ENCODE measurements around the gene CLK3. TPM values are rescaled to one million over a fixed set of nuclear protein-coding genes. Genes with fewer than 3 reads are reported as not detected.

The CLK3 gene
- total and polyA plus RNA-seq, 10 of the 15 experiments (the other 5 are each of a cell fraction or from before 2014, with no cell fraction given) = 3.3 to 169 (median 66.2) TPM

- Histone ChIP-seq H4K20me1 (ENCODE audit: control insufficient read depth, insufficient read depth) (no peaks in the 10 kb centered on the region), H2AFZ (ENCODE audit: control insufficient read depth, low read depth, low read length) (no peak overlapping the region), H3K36me3 (ENCODE audit: control insufficient read depth in 2 of 2, insufficient read depth in 2 of 2, low read length in 1 of 2) (peaks cover 2 to 7% of the 10 kb centered on the region in 2 experiments; a peak in 2 of 4 replicates), H3K9ac (ENCODE audit: control insufficient read depth, insufficient read depth, low read length) (no peak overlapping the region), H3K79me2 (ENCODE audit: control insufficient read depth, insufficient read depth, low read length) (peaks cover 4% of the 10 kb centered on the region), H3K4me3 (no peak overlapping the region), H3K9me3 (replicated peaks; ENCODE audit: control insufficient read depth, insufficient read depth, low read length) (no peaks in the 10 kb centered on the region), H3K27ac (ENCODE audit: control insufficient read depth, insufficient read depth) (no peak overlapping the region), H3K27me3 (replicated peaks in 1 of 2; ENCODE audit: control insufficient read depth in 2 of 2, insufficient read depth in 2 of 2, low read length in 1 of 2) (no peaks in the 10 kb centered on the region), H3K4me2 (ENCODE audit: control insufficient read depth, insufficient read depth) (no peak overlapping the region), H3K4me1 (ENCODE audit: control insufficient read depth, insufficient read depth, low read length) (no peaks in the 10 kb centered on the region)
- no peak for TF ChIP-seq RELB (IDR thresholded peaks at IDR 0.05; ENCODE audit: low read depth)
- TF ChIP-seq, protein P1, sequence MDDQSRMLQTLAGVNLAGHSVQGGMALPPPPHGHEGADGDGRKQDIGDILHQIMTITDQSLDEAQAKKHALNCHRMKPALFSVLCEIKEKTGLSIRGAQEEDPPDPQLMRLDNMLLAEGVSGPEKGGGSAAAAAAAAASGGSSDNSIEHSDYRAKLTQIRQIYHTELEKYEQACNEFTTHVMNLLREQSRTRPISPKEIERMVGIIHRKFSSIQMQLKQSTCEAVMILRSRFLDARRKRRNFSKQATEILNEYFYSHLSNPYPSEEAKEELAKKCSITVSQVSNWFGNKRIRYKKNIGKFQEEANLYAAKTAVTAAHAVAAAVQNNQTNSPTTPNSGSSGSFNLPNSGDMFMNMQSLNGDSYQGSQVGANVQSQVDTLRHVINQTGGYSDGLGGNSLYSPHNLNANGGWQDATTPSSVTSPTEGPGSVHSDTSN (IDR thresholded peaks at IDR 0.05; ENCODE audit: insufficient replicate concordance, low read depth, low read length) = no peak
- no peak for TF ChIP-seq ZBTB4 (CRISPR knock-in tag; IDR thresholded peaks at IDR 0.05)
- no peak for TF ChIP-seq TCF3 (IDR thresholded peaks at IDR 0.05; ENCODE audit: borderline replicate concordance, insufficient read depth, low read depth, low read length)
- no peak for TF ChIP-seq IRF4 (IDR thresholded peaks at IDR 0.05; ENCODE audit: low read depth, low read length)
- TF ChIP-seq E2F4 (IDR thresholded peaks at IDR 0.05; ENCODE audit: low read depth, low read length) = no peak
- TF ChIP-seq STAT1 (conservative IDR thresholded peaks at IDR 0.05) = no peak
- TF ChIP-seq RELA (IDR thresholded peaks at IDR 0.05; ENCODE audit: borderline replicate concordance, partially characterized antibody) = no peak
- TF ChIP-seq PKNOX1 (IDR thresholded peaks at IDR 0.05) = no peak
- no peak for TF ChIP-seq ZNF217 (IDR thresholded peaks at IDR 0.05)
- TF ChIP-seq RBBP5 (conservative IDR thresholded peaks at IDR 0.05) = no peak
- no peak for TF ChIP-seq SPI1 (IDR thresholded peaks at IDR 0.05; ENCODE audit: borderline replicate concordance, insufficient read depth, low read depth, low read length)
- TF ChIP-seq PML (IDR thresholded peaks at IDR 0.05; ENCODE audit: low read length) = no peak
- TF ChIP-seq ZNF274 (IDR thresholded peaks at IDR 0.05; ENCODE audit: insufficient read depth, insufficient read length) = no peak
- TF ChIP-seq POLR2A (IDR thresholded peaks at IDR 0.05; ENCODE audit: low read depth, low read length) = no peak
- no peak for DNase-seq (ENCODE audit: low read depth, low spot score)
- RAD21 ChIA-PET (ENCODE audit: unreplicated experiment) = no interaction called here
- SMC1A ChIA-PET (ENCODE audit: uncharacterized antibody, unreplicated experiment) = interaction anchor here (0.7 to 1.4 kb wide), 3 partner anchors 39 to 225 kb away, joined by 3 to 4 read pairs (median 3); no protein-coding TSS in a partner anchor
- no peak for ATAC-seq
- intact Hi-C loops (cut with micrococcal nuclease; ENCODE audit: unreplicated experiment) (no loop called here), in situ Hi-C loops (cut with MboI) (no loop called here)
- no TSS peak for BruUV-seq (replicated peaks)
- POLR2A ChIA-PET = interaction anchor here (0.6 kb wide), 1 partner anchor 13 kb away, joined by 3 read pairs; no protein-coding TSS in a partner anchor
- FAIRE-seq = no peak
- 86% methylated on average over 5 of the region's 7 CpGs for WGBS (ENCODE audit: insufficient coverage, insufficient replicate concordance, low lambda C conversion rate, missing lambda C conversion rate)
- CTCF ChIA-PET = no interaction called here
Observed at GRCh38 chr15:74676801-74677200, 61.2 kb downstream of the CLK3 start.
